ENCODE results near the gene GBE1. TPM values are rescaled to one million over a fixed set of nuclear protein-coding genes. Genes with fewer than 3 reads are reported as not detected.

The GBE1 gene
- total RNA-seq, 1 donor from 2014 or later: 33.7 TPM

DNA sequence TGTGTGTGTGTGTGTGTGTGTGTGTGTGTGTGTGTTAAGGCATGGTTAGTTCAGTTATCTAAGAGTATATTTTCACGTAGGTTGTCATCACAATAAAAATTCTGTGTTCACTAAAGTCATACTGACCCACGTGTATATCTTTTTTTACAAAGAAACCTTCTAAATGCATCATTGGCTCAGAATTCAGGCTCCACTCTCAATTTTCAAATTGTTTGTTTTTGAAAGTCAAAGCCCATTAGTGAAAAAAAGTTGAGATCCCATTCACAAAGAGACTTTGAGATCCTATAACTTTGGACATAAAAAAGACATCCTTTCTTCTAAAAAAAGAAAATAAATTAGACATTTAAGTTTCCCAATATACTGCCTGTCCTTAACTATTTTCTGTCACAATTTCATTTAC is 59.3 kb downstream of the GBE1 start:
- intact Hi-C loops (cut with micrococcal nuclease): no loop called here

DNA sequence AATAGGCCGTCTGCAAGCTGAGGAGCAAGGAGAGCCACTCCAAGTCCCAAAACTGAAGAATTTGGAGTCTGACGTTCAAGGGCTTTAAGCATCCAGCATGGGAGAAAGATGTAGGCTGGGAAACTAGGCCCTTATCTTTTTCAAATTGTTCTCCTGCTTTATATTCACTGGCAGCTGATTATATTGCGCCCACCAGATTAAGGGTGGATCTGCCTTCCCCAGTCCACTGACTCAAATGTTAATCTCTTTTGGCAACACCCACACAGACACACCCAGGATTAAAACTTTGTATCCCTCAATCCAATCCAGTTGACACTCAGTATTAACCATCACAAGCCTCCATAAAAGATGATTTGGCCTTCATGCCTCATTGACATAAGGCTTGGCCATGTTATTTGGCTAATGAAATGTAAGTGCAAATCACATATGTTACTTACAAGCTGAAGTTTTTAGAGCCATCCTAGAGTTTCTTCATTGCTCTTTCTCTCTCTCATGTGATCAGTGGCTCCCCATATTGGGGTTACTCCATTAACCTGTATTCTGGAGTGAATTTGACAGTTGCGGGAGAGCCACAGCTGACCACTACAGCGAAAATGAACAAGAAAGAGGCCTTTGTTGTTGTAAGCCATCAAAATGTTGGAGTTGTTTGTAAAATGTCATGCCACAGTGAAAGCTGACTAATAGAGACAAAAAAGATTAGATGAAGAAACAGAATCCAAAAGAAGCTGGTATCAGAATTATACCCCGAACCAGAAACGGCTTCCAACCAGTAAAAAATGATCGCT is 61.7 kb downstream of the GBE1 start:
- intact Hi-C loops (cut with micrococcal nuclease): no loop called here

DNA sequence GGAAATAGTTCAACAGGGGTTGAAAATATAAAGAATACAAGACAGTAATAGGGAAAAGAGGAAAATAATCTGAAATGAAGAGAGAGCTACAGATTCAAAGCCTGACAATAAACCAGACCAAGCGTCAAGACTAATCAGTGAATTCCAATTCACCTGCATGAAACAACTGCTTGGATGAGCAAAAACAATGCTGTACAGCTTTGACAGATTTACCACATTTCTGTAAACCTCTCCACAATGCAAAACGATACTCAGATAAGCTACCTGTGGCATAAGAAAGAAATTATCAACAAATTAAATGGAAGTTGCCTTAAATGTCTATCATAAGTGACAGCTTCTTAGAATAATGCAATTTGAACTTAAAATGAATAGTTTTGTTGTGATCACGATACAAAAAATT is 65.4 kb downstream of the GBE1 start:
- intact Hi-C loops (cut with micrococcal nuclease): no loop called here

DNA sequence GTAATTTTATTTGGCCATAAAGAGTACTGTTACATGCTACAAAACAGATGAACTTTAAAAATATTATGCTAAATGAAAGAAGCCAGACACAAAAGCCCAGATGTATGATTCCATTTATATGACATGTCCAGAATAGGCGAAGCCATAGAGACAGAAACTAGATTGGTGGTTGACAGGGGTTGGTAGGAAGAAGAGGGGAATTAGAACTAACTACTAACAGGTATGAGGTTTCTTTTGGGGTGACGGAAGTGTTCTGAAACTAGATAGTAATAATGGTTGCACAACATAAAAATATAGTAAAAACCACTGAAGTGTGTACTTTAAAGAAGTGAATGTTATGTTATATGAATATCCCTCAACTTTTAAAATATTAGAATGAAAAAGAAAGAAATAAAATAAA is 66.1 kb downstream of the GBE1 start:
- intact Hi-C loops (cut with micrococcal nuclease): no loop called here

GRCh38 chr3:81694662-81695061 is 66.8 kb downstream of the GBE1 start:
- intact Hi-C loops (cut with micrococcal nuclease): no loop called here

DNA sequence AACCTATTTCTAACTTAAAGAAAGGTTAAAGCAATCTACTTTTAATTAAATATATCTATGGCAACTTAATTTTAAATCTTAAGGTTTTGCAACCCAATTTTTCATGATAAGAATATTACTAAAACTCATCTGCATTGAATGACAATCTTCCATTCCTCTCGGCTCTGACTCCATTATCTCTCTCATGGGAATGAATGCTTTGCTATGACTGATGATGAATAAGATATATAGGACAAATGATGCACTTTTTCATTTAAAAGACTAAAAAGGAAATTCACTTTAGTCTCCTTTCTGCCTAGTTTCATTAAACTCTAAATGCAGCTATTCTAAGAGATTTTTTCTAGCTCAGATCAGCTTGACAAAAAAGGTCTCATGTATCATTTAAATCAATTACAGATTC is 68.7 kb downstream of the GBE1 start:
- intact Hi-C loops (cut with micrococcal nuclease): no loop called here

DNA sequence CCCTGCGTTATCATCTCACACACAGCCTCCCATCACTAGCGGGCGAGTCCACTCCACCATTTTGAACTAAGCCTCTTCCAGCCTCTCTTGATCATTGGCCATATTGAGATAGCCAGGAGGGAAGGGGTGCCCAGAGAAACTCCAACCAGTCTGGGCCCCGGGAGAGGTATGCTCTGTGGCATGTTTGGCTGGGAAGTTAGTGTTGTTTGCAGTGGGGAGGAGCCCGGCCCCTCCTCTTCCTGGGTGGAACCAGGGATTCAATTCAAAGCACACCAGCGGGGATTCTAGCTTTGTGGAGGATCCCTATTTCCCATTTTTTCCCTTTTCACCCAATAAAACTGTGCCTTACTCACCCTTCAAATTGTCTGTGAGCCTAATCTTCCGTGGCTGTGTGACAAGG is 71.8 kb downstream of the GBE1 start:
- intact Hi-C loops (cut with micrococcal nuclease): no loop called here

GRCh38 chr3:81684751-81685395 is 76.6 kb downstream of the GBE1 start:
- intact Hi-C loops (cut with micrococcal nuclease): no loop called here

DNA sequence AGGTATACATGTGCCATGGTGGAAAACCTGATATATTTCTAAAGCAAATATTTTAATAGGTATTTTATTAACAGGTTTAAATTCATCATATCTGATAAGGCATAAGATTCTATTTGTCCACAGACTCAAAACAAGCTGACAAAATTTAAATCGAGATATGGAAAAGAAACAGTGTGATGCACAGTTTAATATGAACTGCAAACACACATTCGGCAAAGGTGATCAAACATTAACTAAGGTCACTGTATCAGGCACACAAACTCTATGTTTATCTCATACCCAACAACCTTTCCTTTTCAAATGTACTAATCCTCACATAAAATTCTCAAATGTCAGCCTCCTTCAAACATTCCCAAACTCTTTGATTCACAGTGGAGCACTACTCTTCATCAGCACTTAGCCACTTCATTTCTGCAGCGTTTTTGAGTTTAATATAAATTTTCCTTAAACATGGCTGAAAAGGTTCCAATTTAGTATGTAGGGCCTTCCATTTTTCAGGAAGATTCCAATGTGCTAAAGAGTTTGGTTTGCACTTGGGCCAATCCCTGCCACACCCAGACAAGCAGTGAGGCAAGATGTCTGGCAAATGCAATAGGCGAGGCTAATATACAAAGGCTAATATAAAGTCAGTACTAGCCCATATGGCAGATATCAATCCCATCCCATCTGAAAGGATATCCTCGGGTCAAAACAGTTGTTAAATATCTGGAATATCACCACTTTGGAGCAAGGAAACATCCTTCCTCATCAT is 84.6 kb downstream of the GBE1 start:
- intact Hi-C loops (cut with micrococcal nuclease): no loop called here

DNA sequence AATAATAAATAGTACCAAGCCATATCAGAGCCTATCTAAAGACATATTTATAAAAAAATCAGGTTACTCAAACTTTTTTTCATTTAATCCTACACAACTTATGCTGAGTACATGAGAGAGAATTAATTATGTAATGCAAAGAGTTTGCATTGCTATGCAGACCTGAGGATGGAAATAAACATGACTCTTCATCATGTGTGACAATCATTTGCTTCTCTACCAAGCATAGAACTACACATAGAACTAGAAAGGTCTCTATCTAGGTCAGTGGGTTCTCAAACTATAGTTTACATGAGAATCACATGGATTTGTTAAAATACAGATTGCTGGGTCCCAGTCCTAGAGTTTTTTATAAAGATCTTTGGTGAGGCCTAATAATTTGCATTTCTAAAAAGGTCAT is 86.8 kb downstream of the GBE1 start:
- intact Hi-C loops (cut with micrococcal nuclease): no loop called here

- intact Hi-C loops (cut with micrococcal nuclease): no loop called here
Observed at GRCh38 chr3:81668283-81668682, 93.2 kb downstream of the GBE1 start.

GRCh38 chr3:81666502-81667121 is 94.8 kb downstream of the GBE1 start:
- intact Hi-C loops (cut with micrococcal nuclease): loop anchor here (1.0 kb wide), 1 partner anchor 467 kb away; no protein-coding TSS in a partner anchor

DNA sequence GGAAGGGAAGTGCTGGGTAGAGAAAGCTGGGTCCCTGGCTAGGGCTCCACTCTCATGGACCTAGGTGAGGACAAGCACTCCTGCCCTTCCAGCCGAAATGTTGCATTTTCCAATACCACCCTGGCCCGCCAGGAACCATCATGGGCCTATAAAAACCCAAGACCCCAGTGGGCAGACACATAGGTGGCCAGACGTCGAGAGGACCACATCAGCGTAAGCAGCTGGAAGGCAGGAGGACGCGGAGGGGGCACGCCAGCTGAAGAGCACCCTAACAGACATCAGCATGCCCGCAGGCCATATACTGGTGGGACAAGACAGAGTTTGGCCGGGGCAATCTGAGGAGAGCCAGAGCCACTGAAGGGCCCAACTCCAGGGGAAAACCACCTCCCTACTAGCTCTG is 98.3 kb downstream of the GBE1 start:
- intact Hi-C loops (cut with micrococcal nuclease): no loop called here

DNA sequence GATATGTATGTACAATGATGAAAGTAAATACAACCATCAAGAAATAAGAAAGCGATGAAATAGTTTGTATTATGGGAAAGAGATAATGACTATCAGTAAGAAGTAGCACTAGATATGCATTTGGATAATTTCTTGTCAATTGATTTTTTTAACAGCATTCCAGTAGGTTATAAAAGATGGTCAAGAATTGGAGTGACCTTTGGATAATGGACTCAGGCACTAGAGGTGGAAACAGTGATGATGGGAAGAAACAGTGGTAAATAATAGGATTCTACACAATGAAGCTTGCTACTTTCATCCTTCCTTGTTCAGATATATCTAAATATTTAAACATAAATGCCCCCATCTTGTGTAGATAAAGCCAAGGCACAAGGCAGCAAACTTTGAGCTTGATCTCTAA is 101.4 kb downstream of the GBE1 start:
- intact Hi-C loops (cut with micrococcal nuclease): no loop called here

- intact Hi-C loops (cut with micrococcal nuclease): no loop called here
Observed at GRCh38 chr3:81658322-81658997, 103.0 kb downstream of the GBE1 start.

- intact Hi-C loops (cut with micrococcal nuclease): no loop called here
Observed at GRCh38 chr3:81651139-81651538, 110.3 kb downstream of the GBE1 start.

DNA sequence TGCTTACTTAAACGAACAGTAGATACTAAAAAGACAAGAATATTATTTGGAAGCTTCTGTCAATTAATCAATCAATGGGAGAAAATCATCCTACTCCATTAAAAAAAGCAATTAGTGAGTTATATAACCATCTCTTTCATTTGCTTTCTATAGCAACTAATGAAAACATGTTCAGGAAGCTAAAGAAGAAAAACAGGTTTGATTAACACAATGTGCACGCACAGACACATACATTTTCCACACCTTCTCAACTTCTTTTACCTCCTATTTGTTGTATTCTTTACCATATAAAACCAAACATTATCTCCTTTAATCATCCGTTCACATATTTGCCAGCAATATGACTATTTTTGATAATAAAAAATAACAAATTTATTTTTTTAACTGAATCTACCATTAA is 111.3 kb downstream of the GBE1 start:
- intact Hi-C loops (cut with micrococcal nuclease): no loop called here

DNA sequence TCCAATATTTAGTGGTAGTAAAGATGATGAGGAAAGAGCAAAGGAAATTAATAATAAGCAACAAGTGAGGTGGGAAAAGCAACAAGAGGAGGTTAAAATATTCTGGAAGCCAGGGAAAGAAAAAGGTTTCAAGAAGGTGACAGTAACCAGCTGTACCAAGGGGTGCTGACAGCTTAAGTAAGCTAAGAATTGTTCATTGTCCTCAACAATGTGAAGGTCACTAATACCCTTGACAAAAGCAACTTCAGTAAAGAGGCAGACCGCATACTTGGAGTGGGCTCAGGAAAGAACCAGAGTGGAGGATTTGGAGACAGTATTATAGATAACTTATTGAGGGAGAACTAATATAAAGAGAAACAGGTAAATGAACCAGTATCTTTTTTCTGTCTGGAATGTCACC is 116.2 kb downstream of the GBE1 start:
- intact Hi-C loops (cut with micrococcal nuclease): no loop called here

DNA sequence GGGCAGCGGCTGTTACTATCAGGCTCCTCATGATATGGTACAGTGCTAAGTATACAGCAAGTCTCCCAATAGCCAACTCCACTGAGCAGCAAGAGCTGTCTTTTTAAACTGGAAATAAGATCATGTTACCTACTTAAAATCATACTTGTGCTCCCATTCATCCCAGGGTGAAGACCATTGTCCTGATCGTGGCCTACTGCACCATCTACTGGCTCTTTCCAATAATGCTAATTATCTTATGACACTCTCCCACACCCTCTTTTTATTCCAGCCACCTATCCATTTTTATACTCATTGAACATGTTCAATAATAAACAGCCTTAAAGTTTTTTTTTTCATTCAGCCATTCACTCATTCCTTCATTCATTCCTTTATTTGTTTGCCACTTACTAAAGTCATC is 117.7 kb downstream of the GBE1 start:
- intact Hi-C loops (cut with micrococcal nuclease): loop anchor here (2.0 kb wide), 1 partner anchor 153 kb away; no protein-coding TSS in a partner anchor

GRCh38 chr3:81638480-81638879 is 123.0 kb downstream of the GBE1 start:
- intact Hi-C loops (cut with micrococcal nuclease): no loop called here

DNA sequence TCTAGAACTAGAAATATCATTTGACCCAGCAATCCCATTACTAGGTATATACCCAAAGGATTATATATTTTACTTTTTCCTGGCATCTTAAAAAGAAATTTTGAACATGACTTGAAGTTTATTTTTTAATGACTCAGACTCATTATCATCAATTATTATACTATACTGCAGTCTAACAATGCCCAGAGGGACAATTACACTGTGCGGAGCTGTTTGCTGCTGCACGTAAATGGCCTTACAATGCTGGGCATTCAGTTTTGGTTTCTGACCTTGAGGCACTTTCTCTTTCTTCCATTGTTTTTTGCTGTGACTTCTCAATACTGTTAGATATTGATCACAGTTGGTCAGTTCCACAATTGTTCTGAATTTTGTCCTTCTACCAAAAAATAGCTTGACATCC is 128.8 kb downstream of the GBE1 start:
- intact Hi-C loops (cut with micrococcal nuclease): no loop called here
